H1 (cell line): ENCODE results near the gene TNS1. TPM values are rescaled to one million over a fixed set of nuclear protein-coding genes. Genes with fewer than 3 reads are reported as not detected.

Experiments used
- CTCF ChIA-PET: fragments of 300-600 bp; sonication (Branson Sonifier 250); formaldehyde crosslinking; loops from one replicate; lab custom pipeline; 2021; ENCODE audit not compliant: partially characterized antibody; lab: Charles Lee
- POLR2A ChIA-PET: fragments of 300-600 bp; sonication (Branson Sonifier 250); formaldehyde crosslinking; loops from one replicate; lab custom pipeline; 2021; ENCODE audit warnings: inconsistent platforms; ENCODE audit not compliant: partially characterized antibody; lab: Charles Lee
- DNase-seq, 2 experiments: peaks; one replicate each; pipeline versions ENCODE4 v3.0.0 to v3.0.0-alpha.2; 2010 to 2022; ENCODE audit warnings: low spot score in 2 of 2, low read depth in 1 of 2, mixed read lengths in 1 of 2
- FAIRE-seq: peaks from 2 replicates; lab custom pipeline; 2011; peaks lifted over from hg19 to GRCh38; lab: Jason Lieb, UNC
- H2AFZ ChIP-seq: 2 replicates; pipeline ENCODE4 v1.8.1; 2012; ENCODE audit warnings: low read length, inconsistent platforms
- H2AK5ac ChIP-seq: 2 replicates; pipeline ENCODE4 v1.6.1; 2013; ENCODE audit warnings: low read depth, low read length
- H2BK120ac ChIP-seq: replicated peaks from 2 replicates; pipeline ENCODE3; 2013; ENCODE audit warnings: low read depth, low read length, inconsistent platforms
- H2BK12ac ChIP-seq: 2 replicates; pipeline ENCODE4 v1.6.1; 2013; ENCODE audit warnings: low read depth, low read length
- H2BK15ac ChIP-seq: 2 replicates; pipeline ENCODE4 v1.6.1; 2013; ENCODE audit warnings: low read length
- H2BK20ac ChIP-seq: 2 replicates; pipeline ENCODE4 v1.6.1; 2013; ENCODE audit warnings: low read length
- H2BK5ac ChIP-seq: 2 replicates; pipeline ENCODE4 v1.6.1; 2013; ENCODE audit warnings: low read depth, low read length
- H3K14ac ChIP-seq: 2 replicates; pipeline ENCODE4 v1.6.1; 2013; ENCODE audit warnings: inconsistent platforms; ENCODE audit not compliant: insufficient read length
- H3K18ac ChIP-seq: 2 replicates; pipeline ENCODE4 v1.6.1; 2013; ENCODE audit warnings: low read length; ENCODE audit errors: extremely low read depth
- H3K23ac ChIP-seq: 2 replicates; pipeline ENCODE4 v1.6.1; 2013; ENCODE audit warnings: inconsistent platforms; ENCODE audit not compliant: insufficient read length
- H3K23me2 ChIP-seq: 2 replicates; pipeline ENCODE4 v1.6.1; 2013; ENCODE audit warnings: low read depth, low read length
- H3K27ac ChIP-seq: 2 replicates; pipeline ENCODE4 v1.6.1; 2011; ENCODE audit warnings: low read depth, low read length, inconsistent platforms
- H3K27me3 ChIP-seq, 4 experiments: replicated peaks in 1 of 4; 1 replicate in 1 of 4; 2 replicates in 3 of 4; pipeline versions ENCODE4 v1.6.1 to v1.8.1; 2011 to 2013; ENCODE audit warnings: low read length in 3 of 4, mild to moderate bottlenecking in 3 of 4, inconsistent platforms in 2 of 4, mixed read lengths in 2 of 4, moderate library complexity in 1 of 4; ENCODE audit not compliant: control insufficient read depth in 3 of 4, insufficient read depth in 3 of 4; ENCODE audit errors: extremely low read depth in 1 of 4
- H3K36me3 ChIP-seq, 4 experiments: 2 replicates each; pipeline versions ENCODE4 v1.6.1 to v1.8.1; 2011 to 2013; ENCODE audit warnings: mild to moderate bottlenecking in 4 of 4, low read length in 3 of 4, moderate library complexity in 2 of 4, control low read depth in 1 of 4, inconsistent platforms in 1 of 4; ENCODE audit not compliant: insufficient read depth in 4 of 4, control insufficient read depth in 2 of 4
- H3K4ac ChIP-seq: replicated peaks from 2 replicates; pipeline ENCODE3; 2013; ENCODE audit warnings: low read length, low read depth, mixed read lengths, inconsistent platforms; ENCODE audit not compliant: insufficient read length
- H3K4me1 ChIP-seq, 4 experiments: replicated peaks in 1 of 4; 1 replicate in 1 of 4; 2 replicates in 3 of 4; pipeline versions ENCODE4 v1.6.1 to v1.8.1; 2011 to 2013; ENCODE audit warnings: low read length in 3 of 4, inconsistent platforms in 2 of 4, mixed read lengths in 1 of 4; ENCODE audit not compliant: insufficient read depth in 4 of 4, control insufficient read depth in 3 of 4
- H3K4me2 ChIP-seq, 2 experiments: 2 replicates each; pipeline versions ENCODE4 v1.6.1 to v1.8.1; 2011 to 2013; ENCODE audit warnings: low read depth in 2 of 2, low read length in 2 of 2, control low read depth in 1 of 2, inconsistent platforms in 1 of 2, mild to moderate bottlenecking in 1 of 2; ENCODE audit not compliant: insufficient read depth in 1 of 2
- H3K4me3 ChIP-seq, 4 experiments: fragments of 200-600, 300-600 bp in 1 of 4; sonication (generic), shearing (Covaris generic), sonication (Bioruptor Twin) in 1 of 4; 2 replicates each; pipeline versions ENCODE4 v1.5.1 to v1.8.1; 2011 to 2016; ENCODE audit warnings: low read length in 4 of 4, low read depth in 3 of 4, control low read depth in 2 of 4, inconsistent platforms in 2 of 4, mild to moderate bottlenecking in 2 of 4, mixed read lengths in 1 of 4, moderate library complexity in 1 of 4; ENCODE audit not compliant: insufficient read depth in 2 of 4; ENCODE audit errors: extremely low read depth in 1 of 4
- H3K56ac ChIP-seq: replicated peaks from 2 replicates; pipeline ENCODE3; 2013; ENCODE audit warnings: low read depth, mild to moderate bottlenecking, mixed read lengths, low read length, inconsistent platforms; ENCODE audit not compliant: insufficient read length
- H3K79me1 ChIP-seq: 2 replicates; pipeline ENCODE4 v1.6.1; 2013; ENCODE audit warnings: low read depth, low read length, control low read depth
- H3K79me2 ChIP-seq, 2 experiments: 2 replicates each; pipeline versions ENCODE4 v1.6.1 to v1.8.1; 2012 to 2013; ENCODE audit warnings: low read length in 2 of 2, mild to moderate bottlenecking in 2 of 2, inconsistent platforms in 1 of 2; ENCODE audit not compliant: insufficient read depth in 2 of 2, control insufficient read depth in 1 of 2
- H3K9ac ChIP-seq, 4 experiments: replicated peaks in 1 of 4; 1 replicate in 1 of 4; 2 replicates in 3 of 4; pipeline versions ENCODE4 v1.6.1 to v1.8.1; 2011 to 2013; ENCODE audit warnings: low read depth in 3 of 4, low read length in 3 of 4, control low read depth in 2 of 4, mild to moderate bottlenecking in 2 of 4, moderate library complexity in 2 of 4, inconsistent platforms in 1 of 4; ENCODE audit errors: extremely low read depth in 1 of 4
- H3K9me3 ChIP-seq, 2 experiments: 2 replicates each; pipeline versions ENCODE4 v1.6.1 to v1.8.1; 2012 to 2013; ENCODE audit warnings: mild to moderate bottlenecking in 2 of 2, moderate library complexity in 2 of 2, control low read depth in 1 of 2, inconsistent platforms in 1 of 2, low read depth in 1 of 2, low read length in 1 of 2, mixed read lengths in 1 of 2; ENCODE audit not compliant: insufficient read depth in 2 of 2
- H4K20me1 ChIP-seq, 2 experiments: replicated peaks in 1 of 2; 2 replicates each; pipeline versions ENCODE3 to v1.8.1; 2011 to 2013; ENCODE audit warnings: inconsistent platforms in 2 of 2, low read length in 2 of 2, mild to moderate bottlenecking in 1 of 2; ENCODE audit not compliant: insufficient read depth in 2 of 2, control insufficient read depth in 1 of 2
- H4K5ac ChIP-seq: 2 replicates; pipeline ENCODE4 v1.6.1; 2013; ENCODE audit warnings: low read length, low read depth, mixed read lengths, inconsistent platforms; ENCODE audit not compliant: insufficient read length
- H4K8ac ChIP-seq: 2 replicates; pipeline ENCODE4 v1.8.0; 2013; ENCODE audit warnings: mild to moderate bottlenecking, moderate library complexity, low read length, inconsistent platforms; ENCODE audit not compliant: insufficient read depth; ENCODE audit errors: extremely low read depth
- H4K91ac ChIP-seq: replicated peaks from 2 replicates; pipeline ENCODE3; 2013; ENCODE audit warnings: low read length, mixed read lengths, inconsistent platforms; ENCODE audit not compliant: insufficient read length
- CEBPB ChIP-seq: IDR thresholded peaks from 2 replicates; pipeline ENCODE4 v1.6.1; 2012; ENCODE audit warnings: low read depth, low read length
- CTCF ChIP-seq, 3 experiments: IDR thresholded peaks; 1 replicate in 2 of 3; 2 replicates in 1 of 3; pipeline versions ENCODE4 v1.5.1 to v1.6.1; 2011; ENCODE audit warnings: low read length in 3 of 3, mild to moderate bottlenecking in 3 of 3, inconsistent platforms in 2 of 3, low read depth in 1 of 3, moderate library complexity in 1 of 3; ENCODE audit not compliant: insufficient read depth in 1 of 3; ENCODE audit errors: control extremely low read depth in 1 of 3
- SIN3A ChIP-seq, 2 experiments: IDR thresholded peaks in 1 of 2; conservative IDR thresholded peaks in 1 of 2; 2 replicates each; pipeline ENCODE4 v1.6.1; 2011 to 2012; ENCODE audit warnings: low read length in 2 of 2, improper control_type of control experiment in 1 of 2, low read depth in 1 of 2, mild to moderate bottlenecking in 1 of 2
- WGBS, 2 experiments: shearing (Covaris generic) in 1 of 2; methylation state at CpG; one replicate each; pipeline versions ENCODE4 v1.1.6 to v1.1.7; 2013 to 2015; ENCODE audit warnings: low lambda C conversion rate in 2 of 2, mixed read lengths in 2 of 2, inconsistent platforms in 1 of 2, low coverage in 1 of 2, missing lambda C conversion rate in 1 of 2; ENCODE audit not compliant: insufficient replicate concordance in 2 of 2, insufficient coverage in 1 of 2, insufficient read length in 1 of 2; ENCODE audit errors: extremely low coverage in 1 of 2, missing lambda C conversion rate in 1 of 2; 5-methylcytosine and 5-hydroxymethylcytosine counted together
- polyA plus RNA-seq, 7 experiments: library from polyadenylated mRNA; depleted of rRNA in 3 of 7; stranded (reverse) in 5 of 7; unstranded in 2 of 7; fragments of >200 nt in 5 of 7; fragments of 200-250 nt in 2 of 7; gene quantifications; 1 replicate in 5 of 7; 2 replicates in 1 of 7; 4 replicates in 1 of 7; pipeline versions ENCODE4 v1.2.1 to v1.2.3, GENCODE V29; 2011 to 2013; ENCODE audit warnings: missing spikeins in 2 of 7, mixed read lengths in 2 of 7
- total RNA-seq: library from RNA; stranded (reverse); fragmentation: NEBNext Ultra II Directional; extraction: Animal tissue kit (Norgen Biotek cat#: 25700); gene quantifications from 2 replicates; pipeline ENCODE4 v1.2.1, GENCODE V29; 2021

The TNS1 gene
- total and polyA plus RNA-seq, 2 of the 8 experiments (the other 6 are each of a cell fraction or from before 2014, with no cell fraction given) = 1.5 to 5.1 TPM

DNA sequence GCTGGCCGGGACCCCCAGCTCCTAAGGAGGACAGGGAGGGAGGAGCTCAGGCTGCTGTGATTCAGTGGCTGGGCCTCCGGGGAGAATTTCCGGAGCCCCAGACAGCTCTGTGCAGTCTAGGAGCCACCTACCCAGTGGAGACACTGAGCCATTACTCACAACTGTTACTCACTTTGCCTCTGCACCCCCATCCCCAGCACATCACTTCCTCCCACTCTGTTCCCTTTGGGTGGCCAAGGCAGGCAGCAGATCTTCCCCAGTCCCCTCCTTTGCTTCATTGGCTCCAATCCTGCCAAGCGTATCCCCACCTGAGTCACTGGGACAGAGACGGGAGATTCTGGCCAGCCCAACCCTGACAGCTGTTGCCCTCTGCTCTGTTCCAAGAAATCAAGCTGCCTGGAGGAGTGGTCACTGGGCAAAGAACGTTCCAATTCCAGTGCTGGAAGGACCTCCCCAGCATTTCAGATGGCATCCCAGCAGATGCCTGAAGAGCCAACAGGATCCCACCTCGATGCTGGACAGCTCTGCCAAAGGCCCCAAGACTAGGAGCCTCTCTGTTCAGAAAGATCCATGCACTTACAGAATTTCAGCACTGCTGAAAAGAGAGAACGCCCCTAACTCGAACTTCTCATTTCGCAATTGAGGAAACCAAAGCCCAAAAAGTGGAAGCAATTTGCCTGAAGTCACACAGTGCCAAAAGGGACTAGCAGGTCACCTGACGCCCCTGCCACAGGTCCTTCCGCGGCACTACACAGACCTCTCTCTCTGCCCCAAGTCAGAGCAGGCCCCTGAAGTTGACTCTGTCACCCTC, 68.3 kb downstream of the TNS1 start:
- no peaks in the 10 kb centered on the region for H3K79me2 ChIP-seq

More for the DNA sequence above, 68.3 kb downstream of the TNS1 start:
- Histone ChIP-seq H3K9me3 (no peaks in the 10 kb centered on the region), H2BK20ac (0 out of 2 replicates have a peak overlapping the region, but pooled peaks have one; percentile 23), H4K20me1 (no peaks in the 10 kb centered on the region), H3K27me3 (no peaks in the 10 kb centered on the region; a peak in 1 of 7 replicates), H3K18ac (peak overlapping the region; percentile 72; the same call in 1 of the 2 replicates), H2BK12ac (peak overlapping the region; percentile 53; the same call in 1 of the 2 replicates), H3K56ac (no peak overlapping the region), H4K5ac (no peak overlapping the region), H3K36me3 (no peaks in the 10 kb centered on the region), H2AFZ (no peak overlapping the region), H2BK15ac (no peak overlapping the region; the same call in 1 of the 2 replicates), H3K4me1 (peaks cover 11 to 37% (median 23%) of the 10 kb centered on the region in 4 experiments), H3K27ac (0 out of 2 replicates have a peak overlapping the region, but pooled peaks have one; percentile 33), H2BK5ac (peak overlapping the region; percentile 41; the same call in 1 of the 2 replicates), H4K91ac (peak overlapping the region; percentile 8), H3K9ac (no peak overlapping the region), H3K4me3 (no peak overlapping the region), H3K4ac (no peak overlapping the region), H3K14ac (no peak overlapping the region), H3K79me1 (no peaks in the 10 kb centered on the region), H2AK5ac (peak overlapping the region; percentile 67), H2BK120ac (no peak overlapping the region), H3K4me2 (peak overlapping the region in 1 of 2 experiments; percentile 22; a peak in 1 of 4 replicates), H3K23me2 (no peaks in the 10 kb centered on the region), H3K23ac (no peak overlapping the region), H4K8ac (peak overlapping the region; percentile 73)
- 81% methylated on average over 13 of the region's 13 CpGs; no CpG with 5 or more reads in 1 of the 2 experiments for WGBS, 2 experiments
- ChIA-PET POLR2A (interaction anchor here (1.1 kb wide), 1 partner anchor 11 kb away, joined by 3 read pairs; no protein-coding TSS in a partner anchor), CTCF (interaction anchor here (1.0 to 8.9 kb wide), 17 partner anchors 11 to 149 kb away, joined by 3 to 83 read pairs (median 8); no protein-coding TSS in a partner anchor)
- no peak for DNase-seq
- TF ChIP-seq CTCF (IDR thresholded peaks at IDR 0.05; ENCODE audit: control extremely low read depth in 1 of 3, insufficient read depth in 1 of 3, low read depth in 1 of 3, low read length in 3 of 3) (no peak), CEBPB (peak; percentile 53; the same call in 1 of the 2 replicates), SIN3A (conservative IDR thresholded peaks at IDR 0.05 in 1 of 2, IDR thresholded peaks at IDR 0.05 in 1 of 2; ENCODE audit: low read depth in 1 of 2, low read length in 2 of 2) (0 out of 4 replicates have a peak, but pooled peaks of 1 of the 2 experiments have one; percentile 16)
- no peak for FAIRE-seq
